GM12892 (cell line): ENCODE results near the gene RAB44.

ENCODE experiments used
- POLR2A ChIP-seq: IDR thresholded peaks from 2 replicates; pipeline ENCODE4 v1.6.1; 2011; ENCODE audit warnings: low read depth, low read length, control low read depth
- POLR2AphosphoS5 ChIP-seq: IDR thresholded peaks from 2 replicates; pipeline ENCODE4 v1.6.1; 2011; ENCODE audit warnings: low read depth, low read length, control low read depth
- TAF1 ChIP-seq: IDR thresholded peaks from 2 replicates; pipeline ENCODE4 v1.6.1; 2011; ENCODE audit warnings: low read depth, mild to moderate bottlenecking, control low read depth, low read length, borderline replicate concordance

GRCh38 chr6:36676141-36677058, 21.2 kb upstream of the RAB44 start:
- TF ChIP-seq POLR2A (no peak; the same call in 1 of the 2 replicates), POLR2AphosphoS5 (0 out of 2 replicates have a peak, but pooled peaks have one; percentile 13), TAF1 (0 out of 2 replicates have a peak, but pooled peaks have one; percentile 18)
